ENCODE results near the gene COX6B2. TPM values are rescaled to one million over a fixed set of nuclear protein-coding genes. Genes with fewer than 3 reads are reported as not detected.

COX6B2 gene
- polyA plus RNA-seq, 2 of the 4 experiments (the other 2 are of a cell fraction), result 0.78 to 6.4 TPM

GRCh38 chr19:55339889-55340783 lies 14.4 kb downstream of the COX6B2 start:
- 5% methylated on average over 30 of the region's 44 CpGs for WGBS (ENCODE audit: missing lambda C conversion rate)
- TF ChIP-seq BCL3 (IDR thresholded peaks at IDR 0.05) (peak; percentile 65; the same call in 1 of the 3 replicates), HDAC2 (IDR thresholded peaks at IDR 0.05) (no peak), E2F6 (IDR thresholded peaks at IDR 0.05; ENCODE audit: borderline replicate concordance, low read depth) (0 out of 2 replicates have a peak, but pooled peaks have one; percentile 18), JUN (IDR thresholded peaks at IDR 0.05) (peak in 1 of 2 experiments; percentile 81; a peak in 3 of 5 replicates), POLR2A (IDR thresholded peaks at IDR 0.05; ENCODE audit: low read length) (peak; percentile 50), TP53 (CRISPR knock-in tag; IDR thresholded peaks at IDR 0.05) (0 out of 2 replicates have a peak, but pooled peaks have one; percentile 28), HOXB13 (CRISPR knock-in tag; IDR thresholded peaks at IDR 0.05; ENCODE audit: low read depth) (no peak), PBX3 (IDR thresholded peaks at IDR 0.05) (no peak), NFE2L2 (conservative IDR thresholded peaks at IDR 0.05; ENCODE audit: low read length) (no peak)
- Histone ChIP-seq H3K4me1 (peaks cover 24% of the 10 kb centered on the region), H3K4me3 (peak overlapping the region; percentile 63), H3K4me2 (peak overlapping the region; percentile 89), H3K27ac (peak overlapping the region; percentile 87 to 92), H3K9me3 (no peaks in the 10 kb centered on the region)
- FAIRE-seq (no peak), DNase-seq (ENCODE audit: low read depth in 1 of 2, low spot score in 1 of 2) (peak in 1 of 2 experiments; percentile 73), ATAC-seq (peak; percentile 0 to 11)
- ChIA-PET POLR2A (interaction anchor here (0.7 to 2.8 kb wide), 26 partner anchors 9 to 266 kb away, joined by 3 to 47 read pairs (median 7); partner anchors contain the start of genes FIZ1, HSPBP1, IL11 and ISOC2), CTCF (interaction anchor here (0.6 to 4.9 kb wide), 32 partner anchors 8 to 199 kb away, joined by 3 to 84 read pairs (median 4); partner anchors contain the start of genes SHISA7, TMEM150B and TMEM238)

- TF ChIP-seq HDAC2 (IDR thresholded peaks at IDR 0.05) (no peak), GATA3 (IDR thresholded peaks at IDR 0.05; ENCODE audit: borderline replicate concordance) (peak; percentile 3; the same call in 1 of the 2 replicates), CHD2 (IDR thresholded peaks at IDR 0.05; ENCODE audit: low read length, partially characterized antibody) (peak; percentile 59), ZSCAN20 (CRISPR knock-in tag; IDR thresholded peaks at IDR 0.05) (no peak), REST (IDR thresholded peaks at IDR 0.05) (0 out of 2 replicates have a peak, but pooled peaks have one; percentile 6), MYC (IDR thresholded peaks at IDR 0.05; ENCODE audit: borderline replicate concordance, low read length) (0 out of 2 replicates have a peak, but pooled peaks have one; percentile 20), PBX3 (IDR thresholded peaks at IDR 0.05) (peak; percentile 98), RFX5 (IDR thresholded peaks at IDR 0.05) (peak; percentile 90), FOSL2 (IDR thresholded peaks at IDR 0.05) (no peak), FOSL2 (CRISPR knock-in tag; IDR thresholded peaks at IDR 0.05) (no peak), E2F6 (IDR thresholded peaks at IDR 0.05; ENCODE audit: borderline replicate concordance, low read depth) (peak; percentile 19; the same call in 1 of the 2 replicates), MAZ (IDR thresholded peaks at IDR 0.05; ENCODE audit: borderline replicate concordance, low read depth, low read length) (peak; percentile 93)
- peak within 1 kb of the TSS; percentile 63 for H3K4me3 ChIP-seq
- DNase-seq (ENCODE audit: low read depth in 1 of 2, low spot score in 1 of 2) (peak; percentile 100), ATAC-seq (peak; percentile 81 to 92), FAIRE-seq (peak; percentile 100)
- 2% methylated on average over 59 of the region's 63 CpGs for WGBS (ENCODE audit: missing lambda C conversion rate)
- peak within 1 kb of the TSS; percentile 90 for H3K4me2 ChIP-seq
- H3K4me1 ChIP-seq, result peaks cover 17% of the 10 kb centered on the region
- peak within 1 kb of the TSS; percentile 90 to 93 for H3K27ac ChIP-seq
- H3K9me3 ChIP-seq, result no peaks in the 10 kb centered on the region
- ChIA-PET POLR2A (interaction anchor here (0.6 to 2.8 kb wide), 31 partner anchors 9 to 267 kb away, joined by 3 to 47 read pairs (median 6); partner anchors contain the start of genes FIZ1, HSPBP1, IL11 and ISOC2), CTCF (interaction anchor here (0.6 to 4.9 kb wide), 36 partner anchors 9 to 251 kb away, joined by 3 to 84 read pairs (median 4); partner anchors contain the start of genes SHISA7, TMEM150B and TMEM238)
These were observed 15.2 kb downstream of the COX6B2 start, which contains the start of gene KMT5C for GRCh38 chr19:55339105-55339888. TSS of gene KMT5C (plus strand) at chr19:55339876. CDS start at chr19:55341937, 2,061 bp downstream.
